ENCODE results near the gene CHST12. TPM values are rescaled to one million over a fixed set of nuclear protein-coding genes. Genes with fewer than 3 reads are reported as not detected.
"Not testable (repeated sequence)": the region's sequence is repeated elsewhere in the genome, so short reads cannot be mapped to it uniquely, and the experiment has no call there.

Gene CHST12
- total RNA-seq, result 1.9 TPM

GRCh38 chr7:2403014-2403717 is at the start of gene CHST12:
Gene CHST12 (plus strand): TSS chr7:2403611. CDS start chr7:2432640, 29,029 bp downstream.
- DNase-seq, result peak; percentile 92

GRCh38 chr7:2353936-2354185 is 49.5 kb upstream of the CHST12 start:
- DNase-seq, result no peak

- DNase-seq, result peak; percentile 86
Measured at GRCh38 chr7:2354186-2354938, 49.0 kb upstream of the CHST12 start, which contains the start of gene EIF3B. Gene EIF3B (plus strand): TSS chr7:2354827. CDS start chr7:2354922, 95 bp downstream.

GRCh38 chr7:2354939-2355704 is 48.3 kb upstream of the CHST12 start:
- no peak for DNase-seq

- DNase-seq, result no peak
Measured at GRCh38 chr7:2355705-2356008, 47.8 kb upstream of the CHST12 start.

GRCh38 chr7:2357165-2357564 is 46.2 kb upstream of the CHST12 start:
- DNase-seq, result no peak

GRCh38 chr7:2357571-2357970 is 45.8 kb upstream of the CHST12 start:
- no peak for DNase-seq

- DNase-seq, result no peak
Measured at GRCh38 chr7:2358968-2359527, 44.4 kb upstream of the CHST12 start.

- DNase-seq, result no peak
Measured at GRCh38 chr7:2359610-2360009, 43.8 kb upstream of the CHST12 start.

- DNase-seq, result no peak
Measured at GRCh38 chr7:2360796-2361195, 42.6 kb upstream of the CHST12 start.

- no peak for DNase-seq
Measured at GRCh38 chr7:2362385-2363088, 40.9 kb upstream of the CHST12 start.

GRCh38 chr7:2369139-2369538 is 34.3 kb upstream of the CHST12 start:
- DNase-seq, result no peak

GRCh38 chr7:2371329-2371728 is 32.1 kb upstream of the CHST12 start:
- no peak for DNase-seq

GRCh38 chr7:2372724-2373123 is 30.7 kb upstream of the CHST12 start:
- DNase-seq, result no peak

GRCh38 chr7:2373124-2373556 is 30.3 kb upstream of the CHST12 start:
- DNase-seq, result no peak

- no peak for DNase-seq
Measured at GRCh38 chr7:2373646-2374045, 29.8 kb upstream of the CHST12 start.

GRCh38 chr7:2374401-2374800 is 29.0 kb upstream of the CHST12 start:
- no peak for DNase-seq

- no peak for DNase-seq
Measured at GRCh38 chr7:2374830-2375728, 28.3 kb upstream of the CHST12 start.

GRCh38 chr7:2376351-2377154 is 26.9 kb upstream of the CHST12 start:
- no peak for DNase-seq

GRCh38 chr7:2377492-2377891 is 25.9 kb upstream of the CHST12 start:
- not testable (repeated sequence) for DNase-seq
